Endometrium (tissue), 2 donors: Measurements from ENCODE around the gene TEX14.
"Not testable (repeated sequence)": the region's sequence is repeated elsewhere in the genome, so short reads cannot be mapped to it uniquely, and the experiment has no call there.

Experiments
- FAIRE-seq: peaks from 2 replicates; lab custom pipeline; 2012; peaks lifted over from hg19 to GRCh38; lab: Jason Lieb, UNC
- donor health status: control.
- donor health status: control.

TEX14 gene

GRCh38 chr17:58597371-58597770 lies 94.5 kb downstream of the TEX14 start:
- no peak for FAIRE-seq

- no peak for FAIRE-seq
Measured at GRCh38 chr17:58595194-58595792, 96.6 kb downstream of the TEX14 start.

- FAIRE-seq, result no peak
Measured at GRCh38 chr17:58593123-58593522, 98.7 kb downstream of the TEX14 start.

- no peak for FAIRE-seq
Measured at GRCh38 chr17:58591455-58591854, 100.4 kb downstream of the TEX14 start.

- FAIRE-seq, result no peak
Measured at GRCh38 chr17:58590377-58590776, 101.5 kb downstream of the TEX14 start.

GRCh38 chr17:58587713-58588117 lies 104.1 kb downstream of the TEX14 start:
- FAIRE-seq, result no peak

GRCh38 chr17:58586009-58586644 lies 105.7 kb downstream of the TEX14 start:
- no peak for FAIRE-seq

GRCh38 chr17:58585554-58585953 lies 106.3 kb downstream of the TEX14 start:
- FAIRE-seq, result no peak

GRCh38 chr17:58583486-58583885 lies 108.4 kb downstream of the TEX14 start:
- FAIRE-seq, result no peak

GRCh38 chr17:58582718-58583117 lies 109.1 kb downstream of the TEX14 start:
- FAIRE-seq, result not testable (repeated sequence)

- FAIRE-seq, result no peak
Measured at GRCh38 chr17:58580671-58581070, 111.2 kb downstream of the TEX14 start.

- no peak for FAIRE-seq
Measured at GRCh38 chr17:58577696-58578095, 114.1 kb downstream of the TEX14 start.

GRCh38 chr17:58576679-58577367 lies 115.0 kb downstream of the TEX14 start:
- no peak for FAIRE-seq

- FAIRE-seq, result no peak
Measured at GRCh38 chr17:58575511-58575910, 116.3 kb downstream of the TEX14 start.

- FAIRE-seq, result no peak
Measured at GRCh38 chr17:58574025-58574424, 117.8 kb downstream of the TEX14 start.

- no peak for FAIRE-seq
Measured at GRCh38 chr17:58572846-58573245, 119.0 kb downstream of the TEX14 start.

- FAIRE-seq, result no peak
Measured at GRCh38 chr17:58570758-58571157, 121.1 kb downstream of the TEX14 start.

- no peak for FAIRE-seq
Measured at GRCh38 chr17:58569196-58569595, 122.6 kb downstream of the TEX14 start.

- no peak for FAIRE-seq
Measured at GRCh38 chr17:58568044-58568799, 123.6 kb downstream of the TEX14 start.

- FAIRE-seq, result no peak
Measured at GRCh38 chr17:58565389-58566311, 126.2 kb downstream of the TEX14 start.

GRCh38 chr17:58564971-58565370 lies 126.9 kb downstream of the TEX14 start:
- no peak for FAIRE-seq

- FAIRE-seq, result no peak
Measured at GRCh38 chr17:58564243-58564642, 127.6 kb downstream of the TEX14 start.
